ENCODE results near the gene GRPEL1. TPM values are rescaled to one million over a fixed set of nuclear protein-coding genes. Genes with fewer than 3 reads are reported as not detected.

The GRPEL1 gene
- total RNA-seq, 1 donor from 2014 or later: 55.8 TPM

- peaks cover 35% of the 10 kb centered on the region for H3K79me2 ChIP-seq (ENCODE audit: insufficient read depth, low read length)
- Mint-ChIP-seq H3K4me3 (ENCODE audit: unreplicated experiment) (peak overlapping the region; percentile 93), H3K4me1 (ENCODE audit: low read depth, unreplicated experiment) (peaks cover 36% of the 10 kb centered on the region), H3K36me3 (ENCODE audit: low read depth, unreplicated experiment) (peaks cover 5% of the 10 kb centered on the region), H3K27me3 (ENCODE audit: low read depth, unreplicated experiment) (no peaks in the 10 kb centered on the region), H3K27ac (ENCODE audit: unreplicated experiment) (peak overlapping the region; percentile 96), H3K9me3 (ENCODE audit: unreplicated experiment) (no peaks in the 10 kb centered on the region)
- H3K27ac ChIP-seq (ENCODE audit: low read depth, low read length): peak overlapping the region; percentile 81
- H3K27me3 ChIP-seq (ENCODE audit: insufficient read depth, low read length): no peaks in the 10 kb centered on the region
- peak overlapping the region; percentile 85 for H3K9ac ChIP-seq (ENCODE audit: low read length)
- no peaks in the 10 kb centered on the region for H3K36me3 ChIP-seq (ENCODE audit: insufficient read depth, low read length)
- FAIRE-seq (no peak), DNase-seq (ENCODE audit: low read depth) (no peak)
- H3K9me3 ChIP-seq (ENCODE audit: insufficient read depth, low read depth, low read length): no peaks in the 10 kb centered on the region
- peaks cover 21% of the 10 kb centered on the region for H3K4me1 ChIP-seq (ENCODE audit: insufficient read depth, low read length)
- H2AFZ ChIP-seq (ENCODE audit: low read depth, low read length): peak overlapping the region; percentile 97
- H4K20me1 ChIP-seq (ENCODE audit: insufficient read depth, low read length): peaks cover 33% of the 10 kb centered on the region
- TF ChIP-seq CTCF (IDR thresholded peaks at IDR 0.05; ENCODE audit: insufficient read depth, low read depth, low read length) (no peak), EZH2 (IDR thresholded peaks at IDR 0.05; ENCODE audit: insufficient read depth, low read length) (no peak)
- peak overlapping the region; percentile 77 for H3K4me3 ChIP-seq (ENCODE audit: insufficient read depth, low read depth, low read length)
- peak overlapping the region; percentile 99 for H3K4me2 ChIP-seq (ENCODE audit: low read length)
Observed at GRCh38 chr4:7041801-7042502, 25.9 kb downstream of the GRPEL1 start.

GRCh38 chr4:7041246-7041645 lies 26.6 kb downstream of the GRPEL1 start:
- no peak overlapping the region for H2AFZ ChIP-seq (ENCODE audit: low read depth, low read length)
- TF ChIP-seq EZH2 (IDR thresholded peaks at IDR 0.05; ENCODE audit: insufficient read depth, low read length) (no peak), CTCF (IDR thresholded peaks at IDR 0.05; ENCODE audit: insufficient read depth, low read depth, low read length) (no peak)
- H3K79me2 ChIP-seq (ENCODE audit: insufficient read depth, low read length): peaks cover 28% of the 10 kb centered on the region
- no peaks in the 10 kb centered on the region for H3K36me3 ChIP-seq (ENCODE audit: insufficient read depth, low read length)
- H3K27me3 Mint-ChIP-seq (ENCODE audit: low read depth, unreplicated experiment): no peaks in the 10 kb centered on the region
- no peak overlapping the region for H3K4me3 Mint-ChIP-seq (ENCODE audit: unreplicated experiment)
- no peak overlapping the region for H3K27ac Mint-ChIP-seq (ENCODE audit: unreplicated experiment)
- H3K27me3 ChIP-seq (ENCODE audit: insufficient read depth, low read length): no peaks in the 10 kb centered on the region
- H3K4me2 ChIP-seq (ENCODE audit: low read length): peak overlapping the region; percentile 99
- peaks cover 33% of the 10 kb centered on the region for H3K4me1 Mint-ChIP-seq (ENCODE audit: low read depth, unreplicated experiment)
- H3K27ac ChIP-seq (ENCODE audit: low read depth, low read length): no peak overlapping the region
- peaks cover 26% of the 10 kb centered on the region for H4K20me1 ChIP-seq (ENCODE audit: insufficient read depth, low read length)
- peaks cover 25% of the 10 kb centered on the region for H3K4me1 ChIP-seq (ENCODE audit: insufficient read depth, low read length)
- FAIRE-seq (no peak), DNase-seq (ENCODE audit: low read depth) (no peak)
- H3K9ac ChIP-seq (ENCODE audit: low read length): no peak overlapping the region
- H3K36me3 Mint-ChIP-seq (ENCODE audit: low read depth, unreplicated experiment): peaks cover 3% of the 10 kb centered on the region
- no peaks in the 10 kb centered on the region for H3K9me3 ChIP-seq (ENCODE audit: insufficient read depth, low read depth, low read length)
- H3K9me3 Mint-ChIP-seq (ENCODE audit: unreplicated experiment): no peaks in the 10 kb centered on the region
- no peak overlapping the region for H3K4me3 ChIP-seq (ENCODE audit: insufficient read depth, low read depth, low read length)

DNA sequence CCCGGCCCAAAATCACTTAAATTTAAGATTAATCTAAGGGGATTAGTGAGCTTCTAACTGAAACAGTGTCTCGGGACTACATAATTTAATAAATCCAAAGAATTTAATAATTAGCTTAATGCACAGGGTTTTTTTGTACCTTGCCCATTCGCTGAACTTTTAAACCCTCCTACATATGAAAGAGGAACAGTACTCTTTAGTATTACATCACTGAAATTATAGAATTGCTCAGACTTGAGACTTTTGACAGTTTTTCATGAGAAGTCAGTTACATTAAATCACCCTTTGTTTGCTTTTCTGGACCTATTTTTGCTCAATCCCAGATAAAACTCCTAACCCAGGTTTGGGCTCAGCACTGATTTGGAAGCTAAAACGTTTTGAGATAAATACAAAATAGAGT lies 27.1 kb downstream of the GRPEL1 start:
- H3K79me2 ChIP-seq (ENCODE audit: insufficient read depth, low read length): peaks cover 24% of the 10 kb centered on the region
- Mint-ChIP-seq H3K4me1 (ENCODE audit: low read depth, unreplicated experiment) (peaks cover 32% of the 10 kb centered on the region), H3K4me3 (ENCODE audit: unreplicated experiment) (peak overlapping the region; percentile 74), H3K9me3 (ENCODE audit: unreplicated experiment) (no peaks in the 10 kb centered on the region), H3K36me3 (ENCODE audit: low read depth, unreplicated experiment) (peaks cover under 1% of the 10 kb centered on the region), H3K27ac (ENCODE audit: unreplicated experiment) (peak overlapping the region; percentile 72), H3K27me3 (ENCODE audit: low read depth, unreplicated experiment) (no peaks in the 10 kb centered on the region)
- TF ChIP-seq CTCF (IDR thresholded peaks at IDR 0.05; ENCODE audit: insufficient read depth, low read depth, low read length) (no peak), EZH2 (IDR thresholded peaks at IDR 0.05; ENCODE audit: insufficient read depth, low read length) (no peak)
- no peak overlapping the region for H3K27ac ChIP-seq (ENCODE audit: low read depth, low read length)
- FAIRE-seq: no peak
- H4K20me1 ChIP-seq (ENCODE audit: insufficient read depth, low read length): peaks cover 21% of the 10 kb centered on the region
- no peak overlapping the region for H2AFZ ChIP-seq (ENCODE audit: low read depth, low read length)
- peaks cover 27% of the 10 kb centered on the region for H3K4me1 ChIP-seq (ENCODE audit: insufficient read depth, low read length)
- H3K9ac ChIP-seq (ENCODE audit: low read length): no peak overlapping the region
- no peaks in the 10 kb centered on the region for H3K9me3 ChIP-seq (ENCODE audit: insufficient read depth, low read depth, low read length)
- H3K36me3 ChIP-seq (ENCODE audit: insufficient read depth, low read length): no peaks in the 10 kb centered on the region
- no peak overlapping the region for H3K4me3 ChIP-seq (ENCODE audit: insufficient read depth, low read depth, low read length)
- no peak for DNase-seq (ENCODE audit: low read depth)
- H3K4me2 ChIP-seq (ENCODE audit: low read length): no peak overlapping the region
- no peaks in the 10 kb centered on the region for H3K27me3 ChIP-seq (ENCODE audit: insufficient read depth, low read length)
